GDM1 (cell line): Measurements from ENCODE around the gene FYN.

Experiments used
- DNase-seq: peaks from one replicate; lab custom pipeline; 2025; lab: John Stamatoyannopoulos, UW

The FYN gene

GRCh38 chr6:111831408-111831807 is 41.8 kb downstream of the FYN start:
- DNase-seq, result no peak

DNA sequence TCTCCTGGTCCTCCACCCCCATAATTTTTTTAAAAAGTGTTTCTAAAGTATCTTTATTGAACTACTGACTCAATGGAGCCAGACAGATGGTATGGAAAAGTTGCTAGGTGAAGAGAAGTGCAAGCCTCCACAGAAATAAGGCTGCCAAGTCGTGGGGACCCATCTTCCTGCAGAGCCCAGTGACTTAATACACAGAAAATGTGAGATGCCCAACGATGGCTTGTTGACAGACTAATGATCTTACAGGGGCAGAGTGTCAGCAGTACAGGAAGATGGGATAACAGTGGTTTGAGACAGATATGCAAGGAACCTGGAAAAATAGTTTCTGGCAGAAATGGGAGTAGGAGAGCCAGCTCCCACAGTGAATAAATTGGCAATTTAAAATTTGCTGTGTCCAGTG is 43.3 kb downstream of the FYN start:
- DNase-seq, result no peak

- DNase-seq, result no peak
Observed at GRCh38 chr6:111829581-111829980, 43.7 kb downstream of the FYN start.

DNA sequence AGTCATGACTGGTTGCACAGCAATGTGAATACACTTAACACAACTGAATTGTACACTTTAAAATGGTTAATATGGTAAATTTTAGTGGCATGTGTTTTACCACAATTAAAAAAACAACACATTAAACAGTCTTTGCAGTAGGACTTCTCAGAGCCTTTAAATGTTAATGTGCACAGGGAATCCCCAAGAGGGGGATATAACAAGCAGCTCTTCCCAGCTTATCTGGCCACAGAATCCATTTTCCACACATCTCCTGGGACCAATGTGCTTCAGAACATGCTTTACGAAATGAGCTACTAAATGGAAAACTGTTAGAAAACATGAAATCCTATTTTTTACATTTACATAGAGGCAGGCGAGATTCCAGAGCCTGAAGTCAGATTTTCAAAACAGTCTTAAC is 44.4 kb downstream of the FYN start:
- no peak for DNase-seq

GRCh38 chr6:111825439-111826086 is 47.7 kb downstream of the FYN start:
- DNase-seq, result no peak

- DNase-seq, result no peak
Observed at GRCh38 chr6:111824608-111825337, 48.5 kb downstream of the FYN start.

- no peak for DNase-seq
Observed at GRCh38 chr6:111823831-111824607, 49.2 kb downstream of the FYN start.

GRCh38 chr6:111823012-111823411 is 50.2 kb downstream of the FYN start:
- DNase-seq, result no peak

- no peak for DNase-seq
Observed at GRCh38 chr6:111819458-111819857, 53.8 kb downstream of the FYN start.

DNA sequence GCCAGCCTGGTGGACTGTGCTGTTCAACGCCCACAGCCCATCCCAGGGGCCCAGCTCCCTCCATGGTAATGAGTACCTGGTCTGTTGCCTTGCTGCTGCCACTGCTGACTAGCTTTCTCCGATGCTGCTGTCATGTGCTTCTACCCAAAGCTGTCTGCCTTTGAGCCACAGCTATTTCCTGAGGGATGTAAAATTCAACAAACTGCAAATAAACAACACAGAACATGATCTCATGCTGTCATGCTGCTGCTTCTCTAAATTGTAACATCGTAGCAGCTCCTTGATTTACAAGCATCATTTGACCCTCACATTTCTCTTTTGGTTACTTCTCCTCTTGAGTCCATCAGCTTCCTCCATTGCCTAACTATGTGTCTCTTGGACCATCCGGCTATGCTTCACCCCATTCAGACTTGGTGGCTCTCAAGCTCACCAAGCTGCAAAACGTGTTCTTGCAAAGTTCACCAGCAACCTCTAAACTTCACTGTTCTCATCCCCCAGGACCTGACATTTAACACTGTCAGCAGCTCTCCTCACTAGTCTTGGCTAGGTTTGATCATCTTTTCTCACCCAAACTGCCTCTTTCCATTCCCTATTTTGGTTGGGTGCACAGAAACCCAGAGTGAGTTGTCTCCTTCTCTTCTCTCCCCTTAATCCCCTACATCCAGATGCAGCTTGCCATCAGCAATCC is 54.6 kb downstream of the FYN start:
- no peak for DNase-seq

DNA sequence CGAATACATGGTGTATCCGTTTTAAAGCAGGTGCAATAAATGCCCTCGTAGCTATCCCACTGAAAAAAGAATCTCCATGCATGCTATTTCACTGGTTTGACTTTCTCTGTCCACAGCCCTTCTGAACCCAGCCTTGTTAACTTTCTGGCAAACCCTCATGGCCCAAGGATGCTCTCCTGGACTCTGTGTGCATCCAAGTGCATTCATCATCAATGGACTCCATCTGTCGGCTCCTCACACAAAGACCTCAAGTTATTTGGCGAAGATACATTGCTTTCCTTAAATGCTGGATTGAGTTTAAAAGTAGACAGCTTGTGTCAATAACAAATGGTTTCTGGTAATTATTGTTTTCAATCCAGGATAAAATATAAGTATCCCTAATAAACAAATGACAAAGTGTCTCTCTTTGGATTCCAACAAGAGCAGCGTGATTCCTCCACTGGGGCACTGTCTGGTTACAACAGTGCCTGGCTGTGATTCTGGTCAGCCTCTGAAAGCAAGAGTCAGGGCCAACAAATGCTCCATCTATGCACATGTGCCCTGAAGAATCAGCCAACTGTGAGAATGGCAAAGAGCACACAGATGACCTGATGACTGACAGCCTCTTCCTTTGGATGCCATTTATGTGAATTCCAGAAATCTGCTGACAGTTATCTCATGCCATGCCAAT is 55.7 kb downstream of the FYN start:
- DNase-seq, result no peak

- DNase-seq, result no peak
Observed at GRCh38 chr6:111813677-111814310, 59.5 kb downstream of the FYN start.

GRCh38 chr6:111813237-111813636 is 60.0 kb downstream of the FYN start:
- DNase-seq, result no peak

- DNase-seq, result no peak
Observed at GRCh38 chr6:111812060-111813038, 60.9 kb downstream of the FYN start.

GRCh38 chr6:111810294-111811131 is 62.7 kb downstream of the FYN start:
- DNase-seq, result no peak

DNA sequence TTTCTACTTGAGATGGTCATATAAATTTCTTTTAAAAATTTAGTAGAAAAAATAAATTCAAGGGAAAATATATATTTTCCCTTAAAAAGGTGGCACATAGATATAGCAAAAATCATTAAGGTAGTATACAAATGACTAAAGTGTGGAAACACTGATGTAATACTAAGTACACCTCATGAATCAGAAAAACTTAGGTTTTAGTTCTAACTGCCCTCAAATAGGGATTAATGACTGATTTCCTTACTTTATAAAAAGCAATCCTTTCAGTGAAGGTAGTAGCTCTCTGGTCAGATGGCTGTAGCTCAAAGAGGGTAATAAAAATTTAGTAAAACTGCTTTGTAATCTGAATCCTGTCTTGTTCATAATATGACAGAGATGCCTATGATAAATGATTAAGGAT is 63.5 kb downstream of the FYN start:
- no peak for DNase-seq

GRCh38 chr6:111809264-111809663 is 64.0 kb downstream of the FYN start:
- no peak for DNase-seq

- DNase-seq, result no peak
Observed at GRCh38 chr6:111808493-111808892, 64.8 kb downstream of the FYN start.
